GM23338 (cell line): Measurements from ENCODE around the gene PELO. TPM values are rescaled to one million over a fixed set of nuclear protein-coding genes. Genes with fewer than 3 reads are reported as not detected.

Source experiments
- ATAC-seq: fragments of 200-7000 bp; cut with Tn5 transposase; 3 replicates; pipeline ENCODE4 v1.9.1; 2020
- DNase-seq: peaks from one replicate; pipeline ENCODE4 v3.0.0-alpha.2; 2015; ENCODE audit warnings: low spot score
- H2AFZ ChIP-seq: fragments of 200-600 bp; sonication (generic); 2 replicates; pipeline ENCODE4 v1.8.0; 2016; ENCODE audit warnings: antibody characterized with exemption, mild to moderate bottlenecking, moderate library complexity
- H3F3A ChIP-seq: fragments of 200-600 bp; sonication (generic); replicated peaks from 2 replicates; pipeline ENCODE4 v1.8.0; 2017; ENCODE audit warnings: antibody characterized with exemption, mixed run types, low read depth
- H3K27ac ChIP-seq: fragments of 200-600 bp; sonication (generic); 2 replicates; pipeline ENCODE4 v1.6.1; 2016; ENCODE audit warnings: low read depth
- H3K27me3 ChIP-seq: fragments of 200-600 bp; sonication (generic); 2 replicates; pipeline ENCODE4 v1.8.0; 2016; ENCODE audit warnings: mild to moderate bottlenecking, mixed run types, moderate library complexity; ENCODE audit not compliant: insufficient read depth
- H3K36me3 ChIP-seq: fragments of 200-600 bp; sonication (generic); 2 replicates; pipeline ENCODE4 v1.8.0; 2016; ENCODE audit warnings: mild to moderate bottlenecking; ENCODE audit not compliant: insufficient read depth
- H3K4me1 ChIP-seq: fragments of 200-600 bp; sonication (generic); 2 replicates; pipeline ENCODE4 v1.8.0; 2016; ENCODE audit warnings: mild to moderate bottlenecking, moderate library complexity; ENCODE audit not compliant: insufficient read depth
- H3K4me2 ChIP-seq: fragments of 200-600 bp; sonication (generic); 2 replicates; pipeline ENCODE4 v1.7.1; 2017; ENCODE audit warnings: mixed run types
- H3K4me3 ChIP-seq: fragments of 200-600 bp; sonication (generic); 2 replicates; pipeline ENCODE4 v1.6.1; 2016; ENCODE audit warnings: mixed run types
- H3K79me2 ChIP-seq: fragments of 200-600 bp; sonication (generic); replicated peaks from 2 replicates; pipeline ENCODE4 v1.8.0; 2017; ENCODE audit warnings: mild to moderate bottlenecking; ENCODE audit not compliant: insufficient read depth
- H3K9me2 ChIP-seq: fragments of 200-600 bp; sonication (generic); 2 replicates; pipeline ENCODE4 v1.8.0; 2017; ENCODE audit not compliant: insufficient read depth
- H4K20me1 ChIP-seq: fragments of 200-600 bp; sonication (generic); replicated peaks from 2 replicates; pipeline ENCODE4 v1.8.0; 2017; ENCODE audit warnings: mild to moderate bottlenecking; ENCODE audit not compliant: insufficient read depth
- H3K27ac Mint-ChIP-seq: 2 replicates; pipeline ENCODE4 v1.8.0; 2020; ENCODE audit warnings: inconsistent platforms, mild to moderate bottlenecking, moderate library complexity, mixed read lengths
- H3K27me3 Mint-ChIP-seq: 3 replicates; pipeline ENCODE4 v1.8.0; 2022; ENCODE audit warnings: low read depth, mild to moderate bottlenecking, moderate library complexity, mixed read lengths, inconsistent platforms; ENCODE audit not compliant: insufficient read depth, poor library complexity
- H3K36me3 Mint-ChIP-seq: 3 replicates; pipeline ENCODE4 v1.8.0; 2021; ENCODE audit warnings: low read depth, mild to moderate bottlenecking, inconsistent platforms, moderate library complexity, mixed read lengths
- H3K4me1 Mint-ChIP-seq: 3 replicates; pipeline ENCODE4 v1.8.0; 2020; ENCODE audit warnings: mild to moderate bottlenecking, inconsistent platforms, mixed read lengths
- H3K4me3 Mint-ChIP-seq: 3 replicates; pipeline ENCODE4 v1.8.0; 2021; ENCODE audit warnings: moderate library complexity, mild to moderate bottlenecking, inconsistent platforms, mixed read lengths
- H3K9me3 Mint-ChIP-seq: 3 replicates; pipeline ENCODE4 v1.8.0; 2020; ENCODE audit warnings: moderate library complexity, mild to moderate bottlenecking, inconsistent platforms, mixed read lengths
- CREB1 ChIP-seq: fragments of 250-450 bp; sonication (Bioruptor Pico); IDR thresholded peaks from 2 replicates; pipeline ENCODE4 v1.5.0; 2020; ENCODE audit warnings: low read depth, mild to moderate bottlenecking, moderate library complexity
- EZH2 ChIP-seq: fragments of 200-600 bp; sonication (generic); IDR thresholded peaks from one replicate; pipeline ENCODE4 v1.8.0; 2017; ENCODE audit warnings: antibody characterized with exemption, mild to moderate bottlenecking, low read depth; ENCODE audit not compliant: unreplicated experiment
- EZH2phosphoT487 ChIP-seq: fragments of 200-600 bp; sonication (generic); IDR thresholded peaks from one replicate; pipeline ENCODE4 v1.8.1; 2018; ENCODE audit warnings: antibody characterized with exemption; ENCODE audit not compliant: unreplicated experiment
- JUNB ChIP-seq: IDR thresholded peaks from one replicate; pipeline ENCODE4 v1.6.1; 2016; ENCODE audit warnings: antibody characterized with exemption; ENCODE audit not compliant: unreplicated experiment
- NANOG ChIP-seq: IDR thresholded peaks from 2 replicates; pipeline ENCODE4 v1.6.1; 2016; ENCODE audit warnings: antibody characterized with exemption, borderline replicate concordance
- POLR2AphosphoS5 ChIP-seq: IDR thresholded peaks from 2 replicates; pipeline ENCODE4 v1.6.1; 2016; ENCODE audit warnings: antibody characterized with exemption, low read depth
- STAT1 ChIP-seq: IDR thresholded peaks from one replicate; pipeline ENCODE4 v1.6.1; 2016; ENCODE audit warnings: antibody characterized with exemption; ENCODE audit not compliant: unreplicated experiment
- ZNF114 ChIP-seq: fragments of 250-450 bp; sonication (Bioruptor Pico); IDR thresholded peaks from 2 replicates; pipeline ENCODE4 v1.5.0; 2020; ENCODE audit warnings: mild to moderate bottlenecking, moderate library complexity
- ZNF331 ChIP-seq: fragments of 250-450 bp; sonication (Bioruptor Pico); IDR thresholded peaks from 2 replicates; pipeline ENCODE4 v1.5.0; 2020; ENCODE audit warnings: low read depth, mild to moderate bottlenecking, moderate library complexity
- polyA plus RNA-seq: library from polyadenylated mRNA; unstranded; fragments of >200 nt; fragmentation: Nextera tagmentation; extraction: Ambion mirVana; gene quantifications from 2 replicates; pipeline ENCODE4 v1.2.1, GENCODE V29; 2016
- total RNA-seq: library from RNA; depleted of rRNA; stranded (reverse); fragments of >200 nt; shearing (Covaris generic); gene quantifications from 2 replicates; pipeline ENCODE4 v1.2.3, GENCODE V29; 2014
- TF ChIP-seq, protein P1 (sequence below): IDR thresholded peaks from one replicate; pipeline ENCODE4 v1.6.1; 2018; ENCODE audit warnings: antibody characterized with exemption; ENCODE audit not compliant: unreplicated experiment
- TF ChIP-seq, protein P2 (sequence below): IDR thresholded peaks from 2 replicates; pipeline ENCODE4 v1.6.1; 2016; ENCODE audit warnings: antibody characterized with exemption
- TF ChIP-seq, protein P3 (sequence below): fragments of 250-450 bp; sonication (Bioruptor Pico); IDR thresholded peaks from 2 replicates; pipeline ENCODE4 v1.5.0; 2020; ENCODE audit warnings: mild to moderate bottlenecking, moderate library complexity
- TF ChIP-seq, protein P4 (sequence below), 2 experiments: fragments of 200-600 bp in 1 of 2; sonication (generic) in 1 of 2; conservative IDR thresholded peaks; 2 replicates each; pipeline versions ENCODE4 v1.5.1 to v1.6.1; 2016 to 2017; ENCODE audit warnings: antibody characterized with exemption in 2 of 2, low read depth in 2 of 2, mild to moderate bottlenecking in 2 of 2, moderate library complexity in 1 of 2

Gene PELO
- total and polyA plus RNA-seq, 2 experiments from 2014 or later = 13.6 to 15.6 TPM

DNA sequence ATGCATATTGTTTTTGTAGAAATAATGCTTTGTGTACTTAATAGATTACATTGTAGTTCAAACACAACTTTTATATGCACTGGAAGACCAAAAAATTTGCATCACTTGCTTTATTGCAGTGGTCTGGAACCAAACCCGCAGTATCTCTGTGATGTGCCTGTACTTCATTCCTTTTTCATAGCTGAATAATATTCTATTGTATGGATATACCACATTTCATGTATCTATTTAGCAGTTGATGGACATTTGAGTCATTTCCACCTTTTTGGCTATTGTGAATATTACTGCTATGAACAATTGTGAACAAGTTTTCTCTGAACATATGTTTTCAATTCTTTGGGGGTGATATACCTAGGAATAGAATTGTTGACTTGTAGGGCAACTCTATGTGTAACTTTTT, 40.1 kb downstream of the PELO start:
- Mint-ChIP-seq H3K9me3 (peaks cover 12% of the 10 kb centered on the region; the same call in 2 of the 3 replicates), H3K36me3 (no peaks in the 10 kb centered on the region), H3K4me3 (no peak overlapping the region), H3K27me3 (peaks cover 2% of the 10 kb centered on the region), H3K27ac (no peak overlapping the region), H3K4me1 (no peaks in the 10 kb centered on the region)
- ATAC-seq = no peak
- Histone ChIP-seq H3K4me3 (no peak overlapping the region), H3K4me2 (no peak overlapping the region), H3K4me1 (no peaks in the 10 kb centered on the region), H3K27me3 (no peaks in the 10 kb centered on the region), H3F3A (no peaks in the 10 kb centered on the region), H3K36me3 (no peaks in the 10 kb centered on the region), H3K9me2 (no peaks in the 10 kb centered on the region), H4K20me1 (no peaks in the 10 kb centered on the region), H2AFZ (no peak overlapping the region), H3K79me2 (no peaks in the 10 kb centered on the region), H3K27ac (no peak overlapping the region)
- TF ChIP-seq ZNF114 (CRISPR knock-in tag) = no peak
- no peak for TF ChIP-seq EZH2phosphoT487
- TF ChIP-seq, protein P1, sequence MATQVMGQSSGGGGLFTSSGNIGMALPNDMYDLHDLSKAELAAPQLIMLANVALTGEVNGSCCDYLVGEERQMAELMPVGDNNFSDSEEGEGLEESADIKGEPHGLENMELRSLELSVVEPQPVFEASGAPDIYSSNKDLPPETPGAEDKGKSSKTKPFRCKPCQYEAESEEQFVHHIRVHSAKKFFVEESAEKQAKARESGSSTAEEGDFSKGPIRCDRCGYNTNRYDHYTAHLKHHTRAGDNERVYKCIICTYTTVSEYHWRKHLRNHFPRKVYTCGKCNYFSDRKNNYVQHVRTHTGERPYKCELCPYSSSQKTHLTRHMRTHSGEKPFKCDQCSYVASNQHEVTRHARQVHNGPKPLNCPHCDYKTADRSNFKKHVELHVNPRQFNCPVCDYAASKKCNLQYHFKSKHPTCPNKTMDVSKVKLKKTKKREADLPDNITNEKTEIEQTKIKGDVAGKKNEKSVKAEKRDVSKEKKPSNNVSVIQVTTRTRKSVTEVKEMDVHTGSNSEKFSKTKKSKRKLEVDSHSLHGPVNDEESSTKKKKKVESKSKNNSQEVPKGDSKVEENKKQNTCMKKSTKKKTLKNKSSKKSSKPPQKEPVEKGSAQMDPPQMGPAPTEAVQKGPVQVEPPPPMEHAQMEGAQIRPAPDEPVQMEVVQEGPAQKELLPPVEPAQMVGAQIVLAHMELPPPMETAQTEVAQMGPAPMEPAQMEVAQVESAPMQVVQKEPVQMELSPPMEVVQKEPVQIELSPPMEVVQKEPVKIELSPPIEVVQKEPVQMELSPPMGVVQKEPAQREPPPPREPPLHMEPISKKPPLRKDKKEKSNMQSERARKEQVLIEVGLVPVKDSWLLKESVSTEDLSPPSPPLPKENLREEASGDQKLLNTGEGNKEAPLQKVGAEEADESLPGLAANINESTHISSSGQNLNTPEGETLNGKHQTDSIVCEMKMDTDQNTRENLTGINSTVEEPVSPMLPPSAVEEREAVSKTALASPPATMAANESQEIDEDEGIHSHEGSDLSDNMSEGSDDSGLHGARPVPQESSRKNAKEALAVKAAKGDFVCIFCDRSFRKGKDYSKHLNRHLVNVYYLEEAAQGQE = no peak
- TF ChIP-seq NANOG = no peak
- TF ChIP-seq EZH2 = no peak
- TF ChIP-seq POLR2AphosphoS5 = no peak
- TF ChIP-seq, protein P2, sequence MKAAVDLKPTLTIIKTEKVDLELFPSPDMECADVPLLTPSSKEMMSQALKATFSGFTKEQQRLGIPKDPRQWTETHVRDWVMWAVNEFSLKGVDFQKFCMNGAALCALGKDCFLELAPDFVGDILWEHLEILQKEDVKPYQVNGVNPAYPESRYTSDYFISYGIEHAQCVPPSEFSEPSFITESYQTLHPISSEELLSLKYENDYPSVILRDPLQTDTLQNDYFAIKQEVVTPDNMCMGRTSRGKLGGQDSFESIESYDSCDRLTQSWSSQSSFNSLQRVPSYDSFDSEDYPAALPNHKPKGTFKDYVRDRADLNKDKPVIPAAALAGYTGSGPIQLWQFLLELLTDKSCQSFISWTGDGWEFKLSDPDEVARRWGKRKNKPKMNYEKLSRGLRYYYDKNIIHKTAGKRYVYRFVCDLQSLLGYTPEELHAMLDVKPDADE = no peak
- no peak for TF ChIP-seq ZNF331
- TF ChIP-seq CREB1 (CRISPR knock-in tag) = no peak
- TF ChIP-seq, protein P3, sequence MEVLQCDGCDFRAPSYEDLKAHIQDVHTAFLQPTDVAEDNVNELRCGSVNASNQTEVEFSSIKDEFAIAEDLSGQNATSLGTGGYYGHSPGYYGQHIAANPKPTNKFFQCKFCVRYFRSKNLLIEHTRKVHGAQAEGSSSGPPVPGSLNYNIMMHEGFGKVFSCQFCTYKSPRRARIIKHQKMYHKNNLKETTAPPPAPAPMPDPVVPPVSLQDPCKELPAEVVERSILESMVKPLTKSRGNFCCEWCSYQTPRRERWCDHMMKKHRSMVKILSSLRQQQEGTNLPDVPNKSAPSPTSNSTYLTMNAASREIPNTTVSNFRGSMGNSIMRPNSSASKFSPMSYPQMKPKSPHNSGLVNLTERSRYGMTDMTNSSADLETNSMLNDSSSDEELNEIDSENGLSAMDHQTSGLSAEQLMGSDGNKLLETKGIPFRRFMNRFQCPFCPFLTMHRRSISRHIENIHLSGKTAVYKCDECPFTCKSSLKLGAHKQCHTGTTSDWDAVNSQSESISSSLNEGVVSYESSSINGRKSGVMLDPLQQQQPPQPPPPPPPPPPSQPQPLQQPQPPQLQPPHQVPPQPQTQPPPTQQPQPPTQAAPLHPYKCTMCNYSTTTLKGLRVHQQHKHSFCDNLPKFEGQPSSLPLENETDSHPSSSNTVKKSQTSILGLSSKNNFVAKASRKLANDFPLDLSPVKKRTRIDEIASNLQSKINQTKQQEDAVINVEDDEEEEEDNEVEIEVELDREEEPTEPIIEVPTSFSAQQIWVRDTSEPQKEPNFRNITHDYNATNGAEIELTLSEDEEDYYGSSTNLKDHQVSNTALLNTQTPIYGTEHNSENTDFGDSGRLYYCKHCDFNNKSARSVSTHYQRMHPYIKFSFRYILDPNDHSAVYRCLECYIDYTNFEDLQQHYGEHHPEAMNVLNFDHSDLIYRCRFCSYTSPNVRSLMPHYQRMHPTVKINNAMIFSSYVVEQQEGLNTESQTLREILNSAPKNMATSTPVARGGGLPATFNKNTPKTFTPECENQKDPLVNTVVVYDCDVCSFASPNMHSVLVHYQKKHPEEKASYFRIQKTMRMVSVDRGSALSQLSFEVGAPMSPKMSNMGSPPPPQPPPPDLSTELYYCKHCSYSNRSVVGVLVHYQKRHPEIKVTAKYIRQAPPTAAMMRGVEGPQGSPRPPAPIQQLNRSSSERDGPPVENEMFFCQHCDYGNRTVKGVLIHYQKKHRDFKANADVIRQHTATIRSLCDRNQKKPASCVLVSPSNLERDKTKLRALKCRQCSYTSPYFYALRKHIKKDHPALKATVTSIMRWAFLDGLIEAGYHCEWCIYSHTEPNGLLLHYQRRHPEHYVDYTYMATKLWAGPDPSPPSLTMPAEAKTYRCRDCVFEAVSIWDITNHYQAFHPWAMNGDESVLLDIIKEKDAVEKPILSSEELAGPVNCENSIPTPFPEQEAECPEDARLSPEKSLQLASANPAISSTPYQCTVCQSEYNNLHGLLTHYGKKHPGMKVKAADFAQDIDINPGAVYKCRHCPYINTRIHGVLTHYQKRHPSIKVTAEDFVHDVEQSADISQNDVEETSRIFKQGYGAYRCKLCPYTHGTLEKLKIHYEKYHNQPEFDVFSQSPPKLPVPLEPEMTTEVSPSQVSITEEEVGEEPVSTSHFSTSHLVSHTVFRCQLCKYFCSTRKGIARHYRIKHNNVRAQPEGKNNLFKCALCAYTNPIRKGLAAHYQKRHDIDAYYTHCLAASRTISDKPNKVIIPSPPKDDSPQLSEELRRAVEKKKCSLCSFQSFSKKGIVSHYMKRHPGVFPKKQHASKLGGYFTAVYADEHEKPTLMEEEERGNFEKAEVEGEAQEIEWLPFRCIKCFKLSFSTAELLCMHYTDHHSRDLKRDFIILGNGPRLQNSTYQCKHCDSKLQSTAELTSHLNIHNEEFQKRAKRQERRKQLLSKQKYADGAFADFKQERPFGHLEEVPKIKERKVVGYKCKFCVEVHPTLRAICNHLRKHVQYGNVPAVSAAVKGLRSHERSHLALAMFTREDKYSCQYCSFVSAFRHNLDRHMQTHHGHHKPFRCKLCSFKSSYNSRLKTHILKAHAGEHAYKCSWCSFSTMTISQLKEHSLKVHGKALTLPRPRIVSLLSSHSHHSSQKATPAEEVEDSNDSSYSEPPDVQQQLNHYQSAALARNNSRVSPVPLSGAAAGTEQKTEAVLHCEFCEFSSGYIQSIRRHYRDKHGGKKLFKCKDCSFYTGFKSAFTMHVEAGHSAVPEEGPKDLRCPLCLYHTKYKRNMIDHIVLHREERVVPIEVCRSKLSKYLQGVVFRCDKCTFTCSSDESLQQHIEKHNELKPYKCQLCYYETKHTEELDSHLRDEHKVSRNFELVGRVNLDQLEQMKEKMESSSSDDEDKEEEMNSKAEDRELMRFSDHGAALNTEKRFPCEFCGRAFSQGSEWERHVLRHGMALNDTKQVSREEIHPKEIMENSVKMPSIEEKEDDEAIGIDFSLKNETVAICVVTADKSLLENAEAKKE (CRISPR knock-in tag) = no peak
- TF ChIP-seq JUNB = no peak
- TF ChIP-seq, protein P4, sequence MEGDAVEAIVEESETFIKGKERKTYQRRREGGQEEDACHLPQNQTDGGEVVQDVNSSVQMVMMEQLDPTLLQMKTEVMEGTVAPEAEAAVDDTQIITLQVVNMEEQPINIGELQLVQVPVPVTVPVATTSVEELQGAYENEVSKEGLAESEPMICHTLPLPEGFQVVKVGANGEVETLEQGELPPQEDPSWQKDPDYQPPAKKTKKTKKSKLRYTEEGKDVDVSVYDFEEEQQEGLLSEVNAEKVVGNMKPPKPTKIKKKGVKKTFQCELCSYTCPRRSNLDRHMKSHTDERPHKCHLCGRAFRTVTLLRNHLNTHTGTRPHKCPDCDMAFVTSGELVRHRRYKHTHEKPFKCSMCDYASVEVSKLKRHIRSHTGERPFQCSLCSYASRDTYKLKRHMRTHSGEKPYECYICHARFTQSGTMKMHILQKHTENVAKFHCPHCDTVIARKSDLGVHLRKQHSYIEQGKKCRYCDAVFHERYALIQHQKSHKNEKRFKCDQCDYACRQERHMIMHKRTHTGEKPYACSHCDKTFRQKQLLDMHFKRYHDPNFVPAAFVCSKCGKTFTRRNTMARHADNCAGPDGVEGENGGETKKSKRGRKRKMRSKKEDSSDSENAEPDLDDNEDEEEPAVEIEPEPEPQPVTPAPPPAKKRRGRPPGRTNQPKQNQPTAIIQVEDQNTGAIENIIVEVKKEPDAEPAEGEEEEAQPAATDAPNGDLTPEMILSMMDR (conservative IDR thresholded peaks at IDR 0.05; ENCODE audit: low read depth in 2 of 2) = no peak
- TF ChIP-seq STAT1 = no peak
- DNase-seq = no peak
